Activated T-helper 17 cell treated with anti-CD3 and anti-CD28 coated beads, Interleukin-2, amount 50 U/mL, for 72 hours (primary cell): Measurements from ENCODE around the gene SLC30A4. TPM values are rescaled to one million over a fixed set of nuclear protein-coding genes. Genes with fewer than 3 reads are reported as not detected.

Source experiments
- total RNA-seq, 2 donors: library from RNA; stranded (reverse); gene quantifications; one replicate each; pipeline ENCODE4 v1.2.3, GENCODE V29; 2022

SLC30A4 gene
- total RNA-seq, 2 donors from 2014 or later, result 1.1 to 2.1 TPM

Other genes with a start within 250 kb of the SLC30A4 start
- 1 to 10 TPM; 1.7 to 2.7 TPM for gene GATM, start 144.2 kb downstream of the SLC30A4 start, total RNA-seq
- gene BLOC1S6, start 64.6 kb upstream of the SLC30A4 start, total RNA-seq, result 10 to 100 TPM; 43.7 to 54.5 TPM
- gene SQOR, start 112.3 kb upstream of the SLC30A4 start, total RNA-seq, result 100 to 1,000 TPM; 129 to 275 TPM